VCaP (cell line): ENCODE results near the gene KRTAP17-1.
"Not testable (repeated sequence)": the region's sequence is repeated elsewhere in the genome, so short reads cannot be mapped to it uniquely, and the experiment has no call there.

ENCODE experiments used
- H3K27ac ChIP-seq: fragments of 450-650 bp; 2 replicates; pipeline ENCODE4 v1.5.1; 2017
- CTCF ChIP-seq: fragments of 450-650 bp; conservative IDR thresholded peaks from 2 replicates; pipeline ENCODE4 v1.5.1; 2017; ENCODE audit warnings: mild to moderate bottlenecking, moderate library complexity

Gene KRTAP17-1

GRCh38 chr17:41315204-41315794, at the start of gene KRTAP17-1:
Gene KRTAP17-1, minus strand, starts transcription at chr17:41315710. Its CDS starts 60 bp downstream, at chr17:41315650.
- no peak for TF ChIP-seq CTCF
- H3K27ac ChIP-seq = no peak within 1 kb of the TSS

GRCh38 chr17:41363881-41364280, 48.4 kb upstream of the KRTAP17-1 start:
- no peak overlapping the region for H3K27ac ChIP-seq
- no peak for TF ChIP-seq CTCF

GRCh38 chr17:41360296-41360995, 44.9 kb upstream of the KRTAP17-1 start:
- TF ChIP-seq CTCF = no peak
- no peak overlapping the region for H3K27ac ChIP-seq

GRCh38 chr17:41354536-41354935, 39.0 kb upstream of the KRTAP17-1 start:
- H3K27ac ChIP-seq = no peak overlapping the region
- TF ChIP-seq CTCF = no peak

GRCh38 chr17:41352597-41353366, 37.3 kb upstream of the KRTAP17-1 start:
- no peak overlapping the region for H3K27ac ChIP-seq
- no peak for TF ChIP-seq CTCF

GRCh38 chr17:41351177-41351576, 35.7 kb upstream of the KRTAP17-1 start:
- H3K27ac ChIP-seq = no peak overlapping the region
- TF ChIP-seq CTCF = no peak

GRCh38 chr17:41350381-41350878, 34.9 kb upstream of the KRTAP17-1 start, which contains the start of gene KRT33A:
Gene KRT33A, minus strand, starts transcription at chr17:41350828. Its CDS starts 61 bp downstream, at chr17:41350767.
- H3K27ac ChIP-seq = not testable (repeated sequence)
